Measurements from ENCODE around the gene IL1RN.

IL1RN gene

GRCh38 chr2:113104054-113104611, 23.3 kb upstream of the IL1RN start:
- no peak for DNase-seq

- DNase-seq = no peak
These were observed 22.2 kb upstream of the IL1RN start for GRCh38 chr2:113105047-113105785.

GRCh38 chr2:113111121-113111520, 16.3 kb upstream of the IL1RN start:
- DNase-seq = no peak

- DNase-seq = no peak
These were observed 15.5 kb upstream of the IL1RN start for GRCh38 chr2:113111823-113112287.

- no peak for DNase-seq
These were observed 15.0 kb upstream of the IL1RN start for GRCh38 chr2:113112441-113112840.

- DNase-seq = no peak
These were observed 14.5 kb upstream of the IL1RN start for GRCh38 chr2:113112871-113113270.

- DNase-seq = no peak
These were observed 13.6 kb upstream of the IL1RN start for GRCh38 chr2:113113807-113114206.

- DNase-seq = no peak
These were observed 13.0 kb upstream of the IL1RN start for GRCh38 chr2:113114224-113114945.

- no peak for DNase-seq
These were observed 12.4 kb upstream of the IL1RN start for GRCh38 chr2:113114996-113115395.

- no peak for DNase-seq
These were observed 11.1 kb upstream of the IL1RN start for GRCh38 chr2:113116100-113116958.

- DNase-seq = no peak
These were observed 9.7 kb upstream of the IL1RN start for GRCh38 chr2:113117541-113118262.

GRCh38 chr2:113118263-113118657, 9.1 kb upstream of the IL1RN start:
- no peak for DNase-seq

GRCh38 chr2:113119111-113119510, 8.3 kb upstream of the IL1RN start:
- no peak for DNase-seq

GRCh38 chr2:113120861-113121260, 6.5 kb upstream of the IL1RN start:
- no peak for DNase-seq

GRCh38 chr2:113122364-113122763, 5.0 kb upstream of the IL1RN start:
- DNase-seq = no peak

GRCh38 chr2:113123726-113124125, 3.7 kb upstream of the IL1RN start:
- DNase-seq = no peak

GRCh38 chr2:113124181-113124961, 3.0 kb upstream of the IL1RN start:
- no peak for DNase-seq

GRCh38 chr2:113124984-113125855, 2.2 kb upstream of the IL1RN start:
- DNase-seq = no peak

- no peak for DNase-seq
These were observed 510 bp downstream of the IL1RN start for GRCh38 chr2:113127646-113128570.

Measured in T-helper 9 cell (primary cell).